ENCODE results near the gene SERTAD2. TPM values are rescaled to one million over a fixed set of nuclear protein-coding genes. Genes with fewer than 3 reads are reported as not detected.

SERTAD2 gene
- polyA plus RNA-seq, 3 donors = 23.7 to 26.8 (median 24.1) TPM

DNA sequence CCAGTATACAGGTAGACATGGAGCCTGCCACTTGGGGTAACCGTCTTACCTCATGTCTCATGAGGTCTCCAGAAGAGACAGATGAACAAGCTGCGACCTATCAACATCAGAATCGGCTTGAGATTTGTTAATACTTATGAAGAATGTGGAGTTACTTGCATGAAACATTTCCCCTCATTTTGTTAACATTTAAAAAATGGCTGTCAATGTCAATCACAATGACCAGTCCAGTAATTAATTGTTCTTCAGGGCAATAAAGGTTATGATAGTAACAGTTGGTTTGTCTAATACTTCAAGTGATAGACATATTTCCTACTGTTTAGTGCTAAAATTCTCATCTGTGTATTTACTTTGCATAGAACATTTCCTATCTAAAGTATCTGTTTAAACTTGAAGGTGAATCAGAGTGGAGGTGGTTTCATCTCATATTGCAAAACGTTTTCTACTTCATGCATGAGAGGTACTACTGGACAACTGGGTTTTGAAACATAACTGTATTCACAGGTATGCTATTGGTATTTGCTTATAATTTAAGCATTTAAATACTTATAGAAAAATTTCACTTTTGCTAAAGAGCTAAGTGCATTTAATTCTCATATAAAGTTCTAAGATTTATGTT, 15.1 kb downstream of the SERTAD2 start:
- DNase-seq (ENCODE audit: extremely low read depth in 1 of 11, low read depth in 9 of 11, low spot score in 4 of 11) = no peak

DNA sequence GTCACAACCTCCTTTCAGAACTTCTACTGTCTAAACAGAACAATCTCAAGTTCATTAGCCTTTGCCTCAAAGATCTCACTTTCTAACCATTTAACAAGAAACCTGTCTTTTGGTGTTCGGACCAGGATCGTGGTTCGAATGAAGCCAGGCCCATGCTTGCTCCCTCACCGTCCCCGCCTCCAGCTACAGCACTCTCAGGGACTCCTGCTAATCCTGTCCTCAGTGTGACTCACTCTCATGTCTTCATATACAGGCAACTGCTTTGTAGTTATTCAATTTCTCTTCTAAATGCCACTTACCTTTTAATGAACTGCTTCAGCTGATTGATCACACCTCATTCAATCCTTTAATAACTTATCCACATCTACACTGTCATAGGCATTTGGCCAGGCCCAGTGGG, 15.8 kb downstream of the SERTAD2 start:
- DNase-seq (ENCODE audit: extremely low read depth in 1 of 11, low read depth in 9 of 11, low spot score in 4 of 11) = no peak

DNA sequence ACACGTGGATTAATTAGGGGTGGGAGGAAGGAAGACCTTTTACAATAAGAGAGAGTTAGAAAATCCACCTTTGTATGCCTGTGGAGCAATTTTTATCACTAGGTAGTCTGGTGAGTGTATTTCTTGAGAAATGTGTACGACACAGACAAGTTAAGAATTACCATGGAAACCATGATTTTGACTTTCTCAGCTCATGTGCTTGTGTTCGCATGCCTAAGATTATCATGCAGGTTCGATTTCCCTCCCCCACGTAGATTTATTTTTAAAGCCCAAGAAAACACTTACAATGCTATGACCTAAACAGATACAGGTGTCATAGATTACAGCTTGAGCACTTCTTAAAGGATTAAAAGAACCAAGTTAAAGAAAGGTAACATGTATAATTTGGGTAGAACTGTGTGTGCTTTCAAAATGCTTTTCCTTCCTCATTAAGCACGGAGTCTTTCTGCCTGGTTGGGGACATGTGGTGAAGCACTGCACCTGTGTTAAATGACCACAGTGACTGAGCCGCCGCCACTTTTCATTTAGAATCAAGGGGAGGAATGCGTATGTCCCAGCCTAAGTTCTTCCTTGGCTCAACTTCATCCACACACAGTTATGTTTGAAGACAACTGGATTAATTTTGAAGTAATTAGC, 16.6 kb downstream of the SERTAD2 start:
- no peak for DNase-seq (ENCODE audit: extremely low read depth in 1 of 11, low read depth in 9 of 11, low spot score in 4 of 11)

DNA sequence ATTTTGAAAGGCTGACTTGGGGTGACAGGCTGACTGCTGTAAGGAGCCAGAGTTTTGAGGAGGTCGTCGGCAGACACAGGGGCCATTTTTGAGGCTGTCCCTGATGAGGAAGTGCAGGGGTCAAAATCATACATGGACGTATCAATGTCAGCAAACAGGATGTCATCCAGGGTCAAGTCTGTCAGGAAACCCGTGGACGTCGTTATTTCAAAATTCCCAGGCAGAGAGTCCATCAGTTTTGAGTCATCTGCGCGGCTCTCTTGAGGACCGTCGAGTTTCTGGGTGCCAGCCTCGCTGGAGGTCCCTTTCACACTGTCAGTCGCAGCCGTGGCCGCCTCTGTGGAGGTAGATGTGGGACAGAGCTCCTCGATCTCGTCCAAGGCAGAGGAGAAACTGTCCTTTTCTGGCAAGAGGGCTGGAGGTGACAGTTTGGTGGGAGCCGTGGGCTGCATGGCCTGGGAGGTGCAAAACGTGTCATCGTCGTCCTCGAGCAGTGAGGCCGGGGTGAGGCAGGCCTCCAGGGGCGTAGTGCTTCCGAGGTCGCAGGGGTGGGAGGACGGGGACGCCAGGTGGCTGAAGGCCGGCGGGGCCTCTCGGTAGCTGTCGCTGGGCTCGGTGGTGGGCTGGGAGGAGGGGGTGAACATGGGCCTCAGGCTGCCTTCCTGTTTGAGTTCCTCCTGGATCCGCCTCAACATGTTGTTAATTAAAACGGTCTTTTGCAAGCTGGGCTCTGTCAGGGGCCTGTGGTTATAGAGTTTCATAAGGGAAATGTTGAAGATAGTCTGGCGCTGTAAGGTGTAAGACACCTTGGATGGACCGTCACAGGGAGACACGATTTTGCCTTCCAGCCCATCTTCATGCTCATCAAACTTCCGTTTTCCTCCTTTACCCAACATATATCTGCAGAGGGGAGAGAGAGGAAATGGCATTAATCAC, 17.5 kb downstream of the SERTAD2 start:
- no peak for DNase-seq (ENCODE audit: extremely low read depth in 1 of 11, low read depth in 9 of 11, low spot score in 4 of 11)

DNA sequence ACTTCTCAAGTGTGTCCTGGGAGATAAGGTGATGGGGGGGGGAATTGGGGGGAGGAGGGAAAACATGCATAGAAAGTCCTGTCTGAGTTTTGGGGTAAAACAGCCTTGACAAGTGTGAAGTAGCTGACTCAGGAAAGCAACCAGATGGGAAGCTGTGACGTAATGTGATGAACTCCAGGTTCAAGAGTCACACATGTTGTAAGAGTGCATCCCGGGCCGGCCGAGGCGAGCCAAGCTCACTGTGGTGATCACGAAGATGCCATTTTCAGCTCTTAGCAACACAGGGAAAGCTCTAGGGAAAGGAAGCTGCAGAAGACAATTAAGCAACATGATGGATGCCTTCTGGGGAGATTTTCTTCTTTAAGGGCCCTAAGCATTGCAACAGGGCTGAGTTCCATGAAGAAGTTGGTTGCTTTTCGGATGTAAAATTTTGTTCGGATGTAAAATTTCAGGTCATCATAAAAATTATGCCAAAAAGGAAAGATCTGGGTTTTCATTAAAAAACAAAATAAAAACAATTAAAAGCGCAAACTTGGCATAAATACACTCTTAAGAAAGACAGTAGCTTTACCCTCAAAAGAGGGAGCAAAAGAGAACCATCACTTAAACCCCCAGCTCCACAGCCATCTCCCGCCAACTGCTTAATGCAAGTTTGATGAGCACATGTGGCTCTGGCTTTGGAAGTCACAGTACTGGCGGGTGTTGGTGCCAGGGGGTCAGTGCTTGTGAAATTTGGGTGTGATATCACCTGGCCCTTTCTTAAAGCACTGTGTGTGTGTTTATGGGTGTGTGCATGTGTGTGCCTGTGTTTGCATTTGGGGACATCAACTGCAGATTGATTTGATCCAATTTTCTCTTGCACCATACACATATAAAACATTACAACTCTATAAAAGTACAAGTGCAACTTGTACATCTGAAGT, 19.1 kb downstream of the SERTAD2 start:
- DNase-seq (ENCODE audit: extremely low read depth in 1 of 11, low read depth in 9 of 11, low spot score in 4 of 11) = no peak

DNA sequence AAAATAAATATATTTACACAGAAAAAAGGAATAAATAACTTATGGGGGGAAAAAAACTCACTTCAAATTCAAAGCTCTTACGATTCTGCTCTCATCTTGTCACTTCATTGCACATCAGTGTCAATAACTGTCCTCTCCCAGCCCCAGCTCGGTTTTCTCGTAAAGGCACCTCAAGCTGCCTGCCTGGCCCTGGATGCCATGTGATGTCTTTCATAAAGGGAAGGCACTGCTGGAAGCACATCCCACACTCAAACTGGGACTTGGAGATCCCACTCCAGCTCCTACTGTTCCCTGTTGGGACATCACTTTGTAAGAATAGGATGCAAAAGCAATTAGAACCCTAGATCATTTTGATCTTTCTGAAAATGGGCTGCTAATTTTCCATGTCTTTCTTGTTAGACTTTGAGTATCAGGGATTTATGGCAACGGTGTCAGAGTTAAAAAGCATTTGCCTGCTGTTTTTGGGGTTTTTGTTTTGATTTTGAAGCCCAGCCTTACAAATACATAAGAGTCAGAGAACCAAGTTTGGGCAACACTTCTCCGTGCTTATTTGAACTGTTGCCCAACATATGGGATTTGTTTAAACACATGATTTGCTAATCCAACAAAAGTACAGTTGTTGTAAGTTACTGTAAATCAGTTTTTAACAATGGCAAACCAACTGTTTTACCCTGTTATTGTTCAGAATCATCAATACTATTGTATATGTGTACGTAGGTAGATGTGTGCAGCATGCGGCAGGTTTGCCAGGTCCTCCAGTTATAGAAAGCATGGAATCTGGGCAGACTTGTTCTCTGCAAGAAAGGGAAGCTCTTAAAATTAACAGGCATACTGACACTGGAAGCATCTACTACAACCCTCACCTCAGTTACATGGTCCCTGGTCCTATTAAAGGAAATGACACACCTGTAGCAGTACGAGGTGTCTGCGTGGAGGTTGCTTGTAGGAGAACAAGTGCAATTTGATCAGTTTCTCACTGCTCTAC, 20.6 kb downstream of the SERTAD2 start:
- no peak for DNase-seq (ENCODE audit: extremely low read depth in 1 of 11, low read depth in 9 of 11, low spot score in 4 of 11)

DNA sequence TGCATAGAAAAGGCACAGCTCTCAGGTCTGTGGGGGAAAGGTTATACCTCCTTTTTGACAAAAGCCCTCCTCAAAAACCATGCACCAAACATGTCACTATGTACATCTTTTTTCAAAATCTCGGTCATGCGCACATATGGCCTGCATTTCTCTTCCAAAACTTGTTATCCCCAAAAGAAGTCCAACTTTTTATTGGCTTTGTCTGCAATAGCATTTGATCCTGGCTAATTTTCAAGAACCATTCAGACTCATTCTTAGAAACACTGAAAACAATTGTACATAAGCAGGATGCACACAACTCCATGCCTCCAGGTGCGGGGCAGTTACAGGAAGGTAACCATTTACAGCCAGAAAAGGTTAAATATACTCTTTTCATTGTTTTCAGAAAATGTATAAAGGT, 21.9 kb downstream of the SERTAD2 start:
- no peak for DNase-seq (ENCODE audit: extremely low read depth in 1 of 11, low read depth in 9 of 11, low spot score in 4 of 11)

DNA sequence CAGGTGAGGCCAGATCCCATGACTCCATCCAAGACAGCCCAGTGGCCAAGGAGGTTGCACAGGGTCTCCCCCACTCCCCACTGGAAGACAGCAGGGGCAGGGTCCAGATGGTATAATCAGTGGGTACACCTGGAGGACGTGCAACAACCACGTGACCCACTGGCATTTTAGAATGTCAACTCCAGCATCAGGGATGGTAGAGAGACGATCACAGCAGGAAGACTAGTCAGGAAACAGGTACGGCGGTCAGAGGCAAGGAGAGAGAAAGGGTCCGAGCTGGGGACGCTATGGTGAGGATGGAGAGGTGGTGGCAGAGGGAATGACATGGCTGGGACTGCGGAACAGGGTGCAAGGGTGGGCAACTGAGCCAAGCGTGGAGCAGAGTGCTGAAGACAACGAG, 23.0 kb downstream of the SERTAD2 start:
- DNase-seq (ENCODE audit: extremely low read depth in 1 of 11, low read depth in 9 of 11, low spot score in 4 of 11) = no peak

DNA sequence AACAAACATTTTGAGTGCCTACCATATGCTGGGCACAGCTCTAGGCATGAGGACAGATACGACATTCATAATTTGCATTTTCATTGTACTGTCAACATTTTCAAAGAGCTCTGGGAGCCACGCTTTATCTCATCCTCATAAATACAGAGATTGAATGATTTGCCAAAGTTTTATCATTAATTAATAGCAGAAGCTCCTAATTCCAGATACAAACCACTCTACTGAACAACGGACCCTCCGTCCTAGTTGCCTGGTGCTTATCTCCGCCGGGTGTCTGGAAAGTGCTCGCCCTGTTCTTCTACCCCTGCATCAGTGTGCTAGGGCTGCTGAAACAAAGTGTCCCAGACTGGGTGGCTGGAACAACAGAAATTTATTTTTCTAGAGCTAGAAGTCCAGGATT, 23.8 kb downstream of the SERTAD2 start:
- no peak for DNase-seq (ENCODE audit: extremely low read depth in 1 of 11, low read depth in 9 of 11, low spot score in 4 of 11)

DNA sequence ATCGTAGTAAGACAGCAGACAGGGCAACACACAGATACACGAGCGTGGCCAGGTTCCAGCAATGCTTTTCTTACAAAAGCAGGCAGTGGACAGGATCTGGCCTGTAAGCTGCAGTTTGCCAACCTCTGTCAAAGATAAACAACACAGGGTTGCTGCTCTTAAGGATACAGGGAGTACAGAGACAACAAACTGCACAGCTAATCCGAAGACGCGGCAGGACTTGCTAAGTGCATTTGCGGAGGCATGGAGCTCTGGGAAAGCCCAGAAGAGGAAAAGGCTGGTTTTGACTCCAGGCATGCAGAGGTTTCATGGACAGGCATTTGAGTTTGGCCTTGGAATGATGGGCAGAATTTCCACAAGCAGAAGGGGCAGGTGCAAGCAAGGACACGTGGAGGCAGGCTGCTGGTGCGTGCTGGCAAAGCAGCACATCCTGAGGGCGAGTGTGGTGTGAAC, 24.4 kb downstream of the SERTAD2 start:
- no peak for DNase-seq (ENCODE audit: extremely low read depth in 1 of 11, low read depth in 9 of 11, low spot score in 4 of 11)

DNA sequence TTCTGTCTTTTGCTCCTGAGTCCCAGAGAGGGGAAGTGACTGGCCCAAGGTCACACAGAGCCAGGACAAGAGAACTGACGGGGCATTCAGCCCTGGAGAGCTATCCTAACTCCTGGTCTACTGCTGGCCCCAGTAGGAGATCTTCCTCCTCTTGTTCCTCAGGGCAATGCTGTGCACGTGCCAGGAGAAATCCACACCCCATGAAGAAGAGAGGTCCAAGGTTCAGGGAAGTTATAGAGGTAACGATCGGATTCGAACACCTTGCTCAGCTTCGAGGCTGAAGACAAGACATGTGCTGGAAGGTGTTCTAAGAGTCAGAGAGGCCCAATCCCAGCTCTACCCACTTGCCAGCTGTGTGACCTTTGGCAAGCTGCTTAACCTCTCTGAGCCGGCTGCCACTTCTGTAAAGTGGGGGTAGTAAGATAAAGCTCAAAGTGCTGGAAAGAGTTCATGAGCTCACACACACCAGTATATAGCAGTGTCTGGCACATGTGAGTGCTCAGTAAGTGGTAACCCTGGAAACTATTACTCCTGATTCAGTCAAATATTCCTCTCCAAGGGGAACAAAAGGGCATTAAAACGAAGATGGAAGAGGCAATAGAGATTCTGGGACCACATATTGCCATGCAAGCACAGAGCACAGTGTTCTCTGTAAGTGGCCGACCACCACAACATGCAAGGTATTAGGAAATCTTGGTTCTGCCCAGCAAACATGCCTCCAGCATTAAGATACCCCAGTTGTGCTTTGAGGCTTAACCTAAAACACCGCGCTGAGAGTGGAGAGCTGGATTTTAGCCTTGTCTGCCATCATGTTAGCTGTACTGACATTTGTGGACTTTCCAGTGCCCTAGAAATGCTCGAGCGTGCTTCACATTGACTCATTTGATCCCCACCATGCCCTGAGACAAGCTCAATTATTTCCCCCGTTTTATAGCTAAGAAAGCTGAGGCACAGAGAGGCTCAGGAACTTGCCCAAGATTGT, 25.6 kb downstream of the SERTAD2 start:
- no peak for DNase-seq (ENCODE audit: extremely low read depth in 1 of 11, low read depth in 9 of 11, low spot score in 4 of 11)

DNA sequence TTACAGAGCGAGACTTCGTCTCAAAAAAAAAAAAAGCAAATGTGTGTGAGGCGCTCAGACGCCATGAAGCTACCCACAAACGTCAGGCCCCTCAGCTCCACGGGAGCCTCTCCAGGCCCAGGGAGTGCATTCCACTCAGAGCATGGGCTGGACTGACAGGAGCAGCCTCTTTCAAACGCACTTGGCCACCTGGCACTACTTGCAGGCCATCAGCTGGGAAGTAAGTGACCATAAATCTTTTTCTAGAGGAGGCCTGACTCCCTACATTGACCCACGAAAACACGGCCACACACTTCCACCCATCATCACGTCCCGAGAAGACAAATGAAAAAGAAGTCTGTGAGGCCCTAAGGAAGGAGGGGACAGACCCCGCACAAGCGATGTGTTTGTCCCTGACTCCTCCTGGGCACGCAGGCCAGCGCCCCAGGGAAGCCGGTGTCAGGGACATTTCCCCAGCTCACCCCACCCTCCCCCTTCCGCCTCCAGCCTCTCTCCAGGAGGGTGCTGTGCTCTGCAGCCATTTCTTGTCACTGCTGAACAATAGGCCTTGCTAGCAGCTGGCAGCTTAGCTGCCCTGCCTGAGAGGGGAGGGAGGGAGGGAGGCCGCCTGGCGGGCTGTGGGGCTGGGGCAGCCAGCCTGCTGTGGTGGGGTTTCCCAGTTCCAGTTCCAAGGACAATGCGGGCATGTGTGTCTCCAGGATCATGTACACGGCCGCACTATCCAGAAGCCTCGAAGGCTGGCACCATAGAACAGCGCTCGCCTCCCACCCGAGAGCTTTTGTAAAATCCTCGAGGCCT, 26.6 kb downstream of the SERTAD2 start:
- DNase-seq (ENCODE audit: extremely low read depth in 1 of 11, low read depth in 9 of 11, low spot score in 4 of 11) = no peak

DNA sequence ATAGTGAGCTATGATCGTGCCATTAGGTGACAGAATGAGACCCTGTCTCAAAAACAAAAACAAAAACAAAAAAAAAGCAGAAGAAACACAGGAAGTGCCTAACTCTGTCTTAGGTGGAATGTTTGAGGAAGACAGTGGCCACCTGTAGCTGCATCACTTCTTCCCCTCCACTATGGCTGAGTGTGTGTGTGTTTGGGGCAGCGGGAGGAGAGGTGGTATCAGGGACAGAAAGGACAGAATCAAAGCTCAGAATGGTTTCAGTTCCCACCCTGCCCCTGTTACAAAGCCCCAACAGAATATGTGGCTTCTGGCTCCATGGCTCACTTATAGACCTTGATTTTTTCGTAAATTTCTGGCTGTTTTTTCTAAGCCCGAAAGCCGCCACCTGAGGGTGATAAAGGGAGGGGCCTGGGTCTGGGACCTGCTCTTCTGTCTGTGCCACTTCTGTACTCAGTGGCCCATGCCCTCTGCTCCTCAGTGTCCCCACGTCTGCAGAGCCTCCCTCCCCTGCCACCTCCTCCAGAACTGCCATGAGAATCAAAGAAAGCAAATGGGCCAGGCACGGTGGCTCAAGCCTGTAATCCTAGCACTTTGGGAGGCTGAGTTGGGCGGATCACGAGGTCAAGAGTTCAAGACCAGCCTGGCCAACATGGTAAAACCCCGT, 27.4 kb downstream of the SERTAD2 start:
- DNase-seq (ENCODE audit: extremely low read depth in 1 of 11, low read depth in 9 of 11, low spot score in 4 of 11) = no peak

DNA sequence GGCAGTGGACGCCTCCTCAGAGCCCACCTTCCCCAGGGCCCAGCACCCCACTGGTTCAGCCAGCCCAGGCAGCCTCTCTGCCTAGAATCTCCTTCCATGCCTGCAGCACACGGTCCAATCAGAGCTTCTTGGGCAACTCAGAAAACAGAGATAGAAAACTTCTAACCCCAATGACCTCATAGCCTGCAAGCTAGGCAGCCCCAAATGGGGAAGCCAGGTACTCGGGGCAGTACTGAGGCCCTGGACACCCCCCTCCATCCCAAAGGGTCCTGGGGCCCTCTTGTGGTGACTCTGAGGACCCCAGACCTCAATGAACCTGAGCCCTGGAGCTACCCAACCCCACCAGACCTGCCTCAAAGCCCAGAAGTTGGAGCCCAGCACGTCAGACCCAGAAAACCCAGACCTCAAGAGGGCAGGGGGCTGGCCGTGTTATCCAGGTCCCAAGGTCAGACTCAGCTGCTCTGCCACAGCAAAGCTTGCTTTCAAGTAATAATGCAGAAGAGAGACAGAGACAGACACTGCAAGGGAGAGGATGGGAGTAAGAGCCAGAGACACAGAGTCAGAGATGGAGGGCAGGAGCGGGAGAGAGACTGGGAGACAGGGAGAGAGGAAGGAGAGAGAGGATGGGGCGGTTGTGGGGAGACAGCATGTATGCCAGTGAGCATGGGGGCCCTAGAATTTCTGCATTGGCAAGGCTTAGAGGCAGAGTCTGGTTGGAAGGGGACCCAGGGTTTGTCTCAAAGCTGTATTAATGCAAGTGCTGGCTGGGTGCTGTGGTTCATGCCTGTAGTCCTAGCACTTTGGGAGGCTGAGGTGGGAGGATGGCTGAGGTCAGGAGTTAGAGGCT, 28.2 kb downstream of the SERTAD2 start:
- DNase-seq (ENCODE audit: extremely low read depth in 1 of 11, low read depth in 9 of 11, low spot score in 4 of 11) = no peak

DNA sequence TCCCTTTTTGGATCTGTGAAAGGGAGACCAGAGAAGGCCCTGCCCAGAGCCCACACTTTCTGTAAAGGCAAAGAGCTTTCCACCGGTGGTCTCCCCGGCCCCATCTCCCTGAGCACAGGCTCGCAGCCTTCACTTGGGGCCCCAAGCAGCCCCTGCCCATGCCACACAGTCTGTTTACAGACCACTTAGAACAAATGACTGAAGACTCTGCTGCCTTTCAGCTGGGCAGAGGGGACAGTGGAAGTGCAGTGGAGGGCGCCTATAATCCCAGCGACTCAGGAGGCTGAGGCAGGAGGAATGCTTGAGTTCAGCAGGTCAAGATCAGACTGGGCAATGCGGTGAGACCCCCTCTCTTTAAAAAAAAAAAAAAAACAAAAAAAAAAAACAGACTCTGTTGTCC, 28.9 kb downstream of the SERTAD2 start:
- DNase-seq (ENCODE audit: extremely low read depth in 1 of 11, low read depth in 9 of 11, low spot score in 4 of 11) = no peak

Data from renal cortex interstitium (tissue), 11 donors.